Epithelial cell of proximal tubule (primary cell): ENCODE measurements around the gene CUL1. TPM values are rescaled to one million over a fixed set of nuclear protein-coding genes. Genes with fewer than 3 reads are reported as not detected.

Experiments
- DNase-seq: peaks from one replicate; pipeline ENCODE4 v3.0.0-alpha.2; 2011; ENCODE audit warnings: low read depth
- H3K4me3 ChIP-seq: 2 replicates; pipeline ENCODE4 v1.5.1; 2011; ENCODE audit warnings: low read depth, mild to moderate bottlenecking, low read length
- CTCF ChIP-seq: conservative IDR thresholded peaks from 2 replicates; pipeline ENCODE4 v1.5.1; 2012; ENCODE audit warnings: low read depth, mild to moderate bottlenecking, low read length
- total RNA-seq: library from RNA; depleted of rRNA; stranded (reverse); fragments of >200 nt; gene quantifications from 2 replicates; pipeline ENCODE4 v1.2.3, GENCODE V29; 2015

CUL1 gene
- total RNA-seq, 1 donor from 2014 or later: 32.5 TPM

GRCh38 chr7:148735967-148736366, 37.3 kb downstream of the CUL1 start:
- no peak overlapping the region for H3K4me3 ChIP-seq
- no peak for DNase-seq
- TF ChIP-seq CTCF: no peak

GRCh38 chr7:148738737-148739535, 40.2 kb downstream of the CUL1 start:
- H3K4me3 ChIP-seq: no peak overlapping the region
- no peak for DNase-seq
- TF ChIP-seq CTCF: no peak

- no peak for TF ChIP-seq CTCF
- no peak for DNase-seq
- H3K4me3 ChIP-seq: no peak overlapping the region
Measured at GRCh38 chr7:148746135-148746534, 47.4 kb downstream of the CUL1 start.

- DNase-seq: no peak
- TF ChIP-seq CTCF: peak; percentile 32
- no peak overlapping the region for H3K4me3 ChIP-seq
Measured at GRCh38 chr7:148747274-148747673, 48.6 kb downstream of the CUL1 start.

GRCh38 chr7:148750442-148751355, 52.0 kb downstream of the CUL1 start:
- no peak for TF ChIP-seq CTCF
- no peak for DNase-seq
- no peak overlapping the region for H3K4me3 ChIP-seq

GRCh38 chr7:148753224-148753623, 54.5 kb downstream of the CUL1 start:
- no peak for TF ChIP-seq CTCF
- H3K4me3 ChIP-seq: no peak overlapping the region
- no peak for DNase-seq
